Activated naive CD8-positive, alpha-beta T cell (primary cell): ENCODE results near the gene RPL36.
"Not testable (repeated sequence)": the region's sequence is repeated elsewhere in the genome, so short reads cannot be mapped to it uniquely, and the experiment has no call there.

Source experiments
- H3K27ac Mint-ChIP-seq: one replicate; pipeline ENCODE4 v1.8.0; 2021; ENCODE audit warnings: mixed read lengths
- H3K27me3 Mint-ChIP-seq: one replicate; pipeline ENCODE4 v1.8.0; 2021; ENCODE audit warnings: mixed read lengths
- H3K36me3 Mint-ChIP-seq: one replicate; pipeline ENCODE4 v1.8.0; 2021; ENCODE audit warnings: mixed read lengths
- H3K4me1 Mint-ChIP-seq: one replicate; pipeline ENCODE4 v1.8.0; 2021; ENCODE audit warnings: low read depth, mixed read lengths
- H3K4me3 Mint-ChIP-seq: one replicate; pipeline ENCODE4 v1.8.0; 2021; ENCODE audit warnings: mild to moderate bottlenecking, mixed read lengths
- H3K9me3 Mint-ChIP-seq: one replicate; pipeline ENCODE4 v1.8.0; 2021; ENCODE audit warnings: low read depth, mixed read lengths

Gene RPL36

GRCh38 chr19:5680084-5680436, 10.0 kb upstream of the RPL36 start:
- Mint-ChIP-seq H3K9me3 (no peaks in the 10 kb centered on the region), H3K36me3 (no peaks in the 10 kb centered on the region), H3K27me3 (no peaks in the 10 kb centered on the region), H3K4me3 (peak overlapping the region; percentile 96), H3K27ac (peak overlapping the region; percentile 97), H3K4me1 (peaks cover 18% of the 10 kb centered on the region)

GRCh38 chr19:5680437-5681368, 9.4 kb upstream of the RPL36 start, which contains the start of the genes HSD11B1L and MICOS13:
Gene HSD11B1L, plus strand, starts transcription at chr19:5681027. Its CDS starts 3,806 bp downstream, at chr19:5684833.
Gene MICOS13, minus strand, starts transcription at chr19:5680516. Its CDS starts 30 bp downstream, at chr19:5680486.
- peaks cover 18% of the 10 kb centered on the region for H3K4me1 Mint-ChIP-seq
- H3K36me3 Mint-ChIP-seq: no peaks in the 10 kb centered on the region
- peak within 1 kb of the TSS; percentile 97 for H3K27ac Mint-ChIP-seq
- no peaks in the 10 kb centered on the region for H3K9me3 Mint-ChIP-seq
- H3K27me3 Mint-ChIP-seq: no peaks in the 10 kb centered on the region
- H3K4me3 Mint-ChIP-seq: peak within 1 kb of the TSS; percentile 96

- Mint-ChIP-seq H3K4me1 (peaks cover 21% of the 10 kb centered on the region), H3K36me3 (no peaks in the 10 kb centered on the region), H3K9me3 (no peaks in the 10 kb centered on the region), H3K27ac (peak overlapping the region; percentile 81), H3K27me3 (no peaks in the 10 kb centered on the region), H3K4me3 (peak overlapping the region; percentile 83)
Observed at GRCh38 chr19:5681391-5682106, 8.5 kb upstream of the RPL36 start.

GRCh38 chr19:5682107-5682482, 8.0 kb upstream of the RPL36 start:
- Mint-ChIP-seq H3K9me3 (no peaks in the 10 kb centered on the region), H3K36me3 (no peaks in the 10 kb centered on the region), H3K4me1 (peaks cover 21% of the 10 kb centered on the region), H3K27ac (peak overlapping the region; percentile 64), H3K4me3 (peak overlapping the region; percentile 83), H3K27me3 (no peaks in the 10 kb centered on the region)

- H3K27ac Mint-ChIP-seq: no peak overlapping the region
- peak overlapping the region; percentile 47 for H3K4me3 Mint-ChIP-seq
- H3K9me3 Mint-ChIP-seq: no peaks in the 10 kb centered on the region
- peaks cover 24% of the 10 kb centered on the region for H3K4me1 Mint-ChIP-seq
- H3K27me3 Mint-ChIP-seq: no peaks in the 10 kb centered on the region
- no peaks in the 10 kb centered on the region for H3K36me3 Mint-ChIP-seq
Observed at GRCh38 chr19:5683177-5683886, 6.8 kb upstream of the RPL36 start.

GRCh38 chr19:5684694-5685430, 5.2 kb upstream of the RPL36 start:
- no peaks in the 10 kb centered on the region for H3K36me3 Mint-ChIP-seq
- no peaks in the 10 kb centered on the region for H3K9me3 Mint-ChIP-seq
- no peak overlapping the region for H3K4me3 Mint-ChIP-seq
- peaks cover 24% of the 10 kb centered on the region for H3K4me1 Mint-ChIP-seq
- no peaks in the 10 kb centered on the region for H3K27me3 Mint-ChIP-seq
- H3K27ac Mint-ChIP-seq: no peak overlapping the region

- H3K27me3 Mint-ChIP-seq: no peaks in the 10 kb centered on the region
- H3K4me1 Mint-ChIP-seq: peaks cover 22% of the 10 kb centered on the region
- H3K4me3 Mint-ChIP-seq: peak overlapping the region; percentile 83
- H3K27ac Mint-ChIP-seq: peak overlapping the region; percentile 78
- peaks cover 3% of the 10 kb centered on the region for H3K36me3 Mint-ChIP-seq
- H3K9me3 Mint-ChIP-seq: no peaks in the 10 kb centered on the region
Observed at GRCh38 chr19:5686326-5686646, 3.8 kb upstream of the RPL36 start.

GRCh38 chr19:5686647-5687359, 3.3 kb upstream of the RPL36 start:
- Mint-ChIP-seq H3K4me1 (peaks cover 18% of the 10 kb centered on the region), H3K27ac (peak overlapping the region; percentile 78), H3K4me3 (peak overlapping the region; percentile 83), H3K27me3 (no peaks in the 10 kb centered on the region), H3K36me3 (peaks cover 3% of the 10 kb centered on the region), H3K9me3 (no peaks in the 10 kb centered on the region)

GRCh38 chr19:5687360-5688198, 2.5 kb upstream of the RPL36 start:
- no peaks in the 10 kb centered on the region for H3K27me3 Mint-ChIP-seq
- peaks cover 6% of the 10 kb centered on the region for H3K36me3 Mint-ChIP-seq
- H3K4me1 Mint-ChIP-seq: peaks cover 19% of the 10 kb centered on the region
- no peak overlapping the region for H3K27ac Mint-ChIP-seq
- H3K9me3 Mint-ChIP-seq: no peaks in the 10 kb centered on the region
- peak overlapping the region; percentile 83 for H3K4me3 Mint-ChIP-seq

- H3K27me3 Mint-ChIP-seq, H3K9me3 Mint-ChIP-seq, H3K36me3 Mint-ChIP-seq, H3K27ac Mint-ChIP-seq: not testable (repeated sequence)
- Mint-ChIP-seq H3K4me3 (peak overlapping the region; percentile 40), H3K4me1 (peaks cover 19% of the 10 kb centered on the region)
Observed at GRCh38 chr19:5688262-5688881, 1.7 kb upstream of the RPL36 start.

GRCh38 chr19:5690955-5691821, 1.1 kb downstream of the RPL36 start:
- H3K4me3 Mint-ChIP-seq: peak overlapping the region; percentile 97
- H3K27ac Mint-ChIP-seq: peak overlapping the region; percentile 96
- H3K27me3 Mint-ChIP-seq: no peaks in the 10 kb centered on the region
- peaks cover 6% of the 10 kb centered on the region for H3K36me3 Mint-ChIP-seq
- peaks cover 16% of the 10 kb centered on the region for H3K4me1 Mint-ChIP-seq
- no peaks in the 10 kb centered on the region for H3K9me3 Mint-ChIP-seq
